K562 (cell line): ENCODE data around the gene ST6GALNAC5.

Source experiments
- ADNP ChIP-seq: fragments of 200-800 bp; sonication (Bioruptor generic); IDR thresholded peaks from 2 replicates; pipeline ENCODE4 v1.6.1; 2016; ENCODE audit warnings: missing genetic modification characterization, missing compliant biosample characterization
- ARID2 ChIP-seq: fragments of 450-650 bp; IDR thresholded peaks from 2 replicates; pipeline ENCODE4 v1.6.1; 2017; ENCODE audit warnings: antibody characterized with exemption, mild to moderate bottlenecking
- ATF3 ChIP-seq, 2 experiments: fragments of 450-650 bp in 1 of 2; sonication (generic) in 1 of 2; formaldehyde crosslinking in 1 of 2; IDR thresholded peaks in 1 of 2; conservative IDR thresholded peaks in 1 of 2; 2 replicates each; pipeline versions ENCODE4 v1.6.1 to v1.8.1; 2016 to 2023; ENCODE audit warnings: mild to moderate bottlenecking in 2 of 2, moderate library complexity in 2 of 2, inconsistent platforms in 1 of 2, missing genetic modification reagents in 1 of 2
- CREM ChIP-seq: IDR thresholded peaks from 2 replicates; pipeline ENCODE4 v1.6.1; 2014; ENCODE audit warnings: antibody characterized with exemption, low read depth
- CTCF ChIP-seq, 3 experiments: IDR thresholded peaks in 2 of 3; conservative IDR thresholded peaks in 1 of 3; 2 replicates each; pipeline ENCODE4 v1.5.1; 2011 to 2012; ENCODE audit warnings: low read length in 3 of 3, mild to moderate bottlenecking in 3 of 3, control low read depth in 2 of 3, improper control_type of control experiment in 1 of 3, inconsistent platforms in 1 of 3, low read depth in 1 of 3, mixed read lengths in 1 of 3, moderate library complexity in 1 of 3; ENCODE audit not compliant: insufficient read depth in 2 of 3
- EP300 ChIP-seq: IDR thresholded peaks from 2 replicates; pipeline ENCODE4 v1.6.1; 2012; ENCODE audit warnings: low read length, improper control_type of control experiment
- PRPF4 ChIP-seq: fragments of 200-400 bp; formaldehyde crosslinking; IDR thresholded peaks from one replicate; pipeline ENCODE4 v1.6.1; 2017; ENCODE audit warnings: low read length, low read depth, mild to moderate bottlenecking; ENCODE audit not compliant: insufficient read depth, poor library complexity, severe bottlenecking
- RAD21 ChIP-seq, 2 experiments: fragments of 250-450 bp in 1 of 2; fragments of 450-650 bp in 1 of 2; sonication (Bioruptor Pico) in 1 of 2; formaldehyde crosslinking in 1 of 2; IDR thresholded peaks in 1 of 2; conservative IDR thresholded peaks in 1 of 2; 2 replicates each; pipeline versions ENCODE4 v1.4.0 to v1.8.0; 2020 to 2022; ENCODE audit warnings: mild to moderate bottlenecking in 2 of 2, moderate library complexity in 1 of 2
- SIN3A ChIP-seq, 2 experiments: fragments of 150-350 bp in 1 of 2; IDR thresholded peaks; 2 replicates each; pipeline ENCODE4 v1.6.1; 2011 to 2016; ENCODE audit warnings: borderline replicate concordance in 2 of 2, low read depth in 2 of 2, low read length in 2 of 2, mild to moderate bottlenecking in 2 of 2, moderate library complexity in 2 of 2; ENCODE audit not compliant: control insufficient read depth in 1 of 2
- SP1 ChIP-seq: sonication (generic); formaldehyde crosslinking; IDR thresholded peaks from 2 replicates; pipeline ENCODE4 v1.8.1; 2022; ENCODE audit warnings: mild to moderate bottlenecking, missing genetic modification reagents
- USF2 ChIP-seq: sonication (generic); formaldehyde crosslinking; IDR thresholded peaks from 2 replicates; pipeline ENCODE4 v1.5.0; 2020; ENCODE audit warnings: missing genetic modification reagents
- YBX1 ChIP-seq: fragments of 450-650 bp; IDR thresholded peaks from 2 replicates; pipeline ENCODE4 v1.7.1; 2016; ENCODE audit warnings: mild to moderate bottlenecking
- ZBTB33 ChIP-seq: sonication (generic); formaldehyde crosslinking; IDR thresholded peaks from 2 replicates; pipeline ENCODE4 v1.8.1; 2023; ENCODE audit warnings: mild to moderate bottlenecking, missing genetic modification reagents
- ZC3H8 ChIP-seq: fragments of 450-650 bp; IDR thresholded peaks from 2 replicates; pipeline ENCODE4 v1.6.1; 2017

- no peak for TF ChIP-seq USF2 (CRISPR knock-in tag)
- TF ChIP-seq ARID2 = no peak
- TF ChIP-seq SP1 (CRISPR knock-in tag) = no peak
- no peak for TF ChIP-seq ATF3 (IDR thresholded peaks at IDR 0.05)
- no peak for TF ChIP-seq ATF3 (CRISPR knock-in tag; conservative IDR thresholded peaks at IDR 0.05)
- TF ChIP-seq PRPF4 = no peak
- TF ChIP-seq YBX1 = no peak
- no peak for TF ChIP-seq RAD21 (CRISPR knock-in tag; conservative IDR thresholded peaks at IDR 0.05 in 1 of 2, IDR thresholded peaks at IDR 0.05 in 1 of 2)
- no peak for TF ChIP-seq EP300
- no peak for TF ChIP-seq ADNP (tag)
- TF ChIP-seq ZC3H8 = no peak
- no peak for TF ChIP-seq SIN3A (IDR thresholded peaks at IDR 0.05; ENCODE audit: borderline replicate concordance in 2 of 2, control insufficient read depth in 1 of 2, low read depth in 2 of 2, low read length in 2 of 2)
- TF ChIP-seq ZBTB33 (CRISPR knock-in tag) = no peak
- TF ChIP-seq CREM = no peak
- TF ChIP-seq CTCF (IDR thresholded peaks at IDR 0.05 in 2 of 3, conservative IDR thresholded peaks at IDR 0.05 in 1 of 3; ENCODE audit: insufficient read depth in 2 of 3, low read depth in 1 of 3, low read length in 3 of 3) = no peak
Observed at GRCh38 chr1:76921590-76921989, 54.3 kb downstream of the ST6GALNAC5 start.
